Chondrocyte (in vitro differentiated cells): Measurements from ENCODE around the gene ADGRV1. TPM values are rescaled to one million over a fixed set of nuclear protein-coding genes. Genes with fewer than 3 reads are reported as not detected.

Experiments used
- DNase-seq: peaks from one replicate; pipeline ENCODE4 v3.0.0; 2021; ENCODE audit warnings: mixed read lengths, low spot score
- H3K27ac Mint-ChIP-seq: one replicate; pipeline ENCODE4 v1.8.0; 2021; ENCODE audit warnings: mild to moderate bottlenecking, moderate library complexity, mixed read lengths; ENCODE audit not compliant: unreplicated experiment
- H3K27me3 Mint-ChIP-seq: 2 replicates; pipeline ENCODE4 v1.8.0; 2021; ENCODE audit warnings: low read depth, mixed read lengths
- H3K36me3 Mint-ChIP-seq: 2 replicates; pipeline ENCODE4 v1.8.0; 2021; ENCODE audit warnings: low read depth, mixed read lengths
- H3K4me1 Mint-ChIP-seq: 2 replicates; pipeline ENCODE4 v1.8.0; 2021; ENCODE audit warnings: low read depth, mild to moderate bottlenecking, mixed read lengths
- H3K4me3 Mint-ChIP-seq: one replicate; pipeline ENCODE4 v1.8.0; 2021; ENCODE audit warnings: mild to moderate bottlenecking, moderate library complexity, mixed read lengths; ENCODE audit not compliant: unreplicated experiment
- H3K9me3 Mint-ChIP-seq: 2 replicates; pipeline ENCODE4 v1.8.0; 2021; ENCODE audit warnings: low read depth, mixed read lengths
- total RNA-seq: library from RNA; stranded (reverse); gene quantifications from 3 replicates; pipeline ENCODE4 v1.2.1, GENCODE V29; 2021
- TF ChIP-seq, protein P1 (sequence below): fragments of 200-600 bp; sonication (generic); IDR thresholded peaks from 2 replicates; pipeline ENCODE4 v1.5.0; 2021; ENCODE audit warnings: antibody characterized with exemption, mild to moderate bottlenecking, moderate library complexity

Gene ADGRV1
- total RNA-seq, 1 donor from 2014 or later: 1.5 TPM

DNA sequence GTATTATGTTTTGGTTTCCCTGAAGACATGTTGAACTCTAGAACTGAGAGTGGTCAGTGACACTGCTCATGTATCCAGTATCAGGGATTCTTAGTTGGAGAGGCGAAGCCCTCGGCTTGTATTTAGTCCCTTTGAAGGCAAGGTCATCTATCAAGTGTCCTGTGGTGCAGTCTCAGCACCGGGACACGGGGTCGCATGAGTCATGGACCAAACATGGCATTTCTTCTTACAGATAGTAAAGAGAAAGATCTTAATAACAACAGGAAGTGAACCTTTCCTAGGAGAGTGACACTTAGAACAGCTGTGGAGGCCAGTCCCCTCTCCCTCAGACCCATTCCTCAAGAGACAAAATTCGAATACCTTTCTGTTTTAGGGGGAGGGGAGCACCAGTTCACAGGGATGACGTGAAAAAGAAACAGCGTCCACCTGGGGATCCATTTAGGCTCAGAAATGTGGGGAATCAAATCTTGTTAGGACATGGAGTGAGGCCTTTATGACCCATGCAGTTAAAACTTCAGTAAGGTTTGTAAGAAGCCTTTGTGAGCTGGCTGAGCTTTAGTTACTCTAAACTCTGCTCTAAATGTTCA is 86.5 kb downstream of the ADGRV1 start:
- H3K4me3 Mint-ChIP-seq: no peak overlapping the region
- peaks cover 9% of the 10 kb centered on the region for H3K4me1 Mint-ChIP-seq
- H3K36me3 Mint-ChIP-seq: no peaks in the 10 kb centered on the region
- H3K9me3 Mint-ChIP-seq: no peaks in the 10 kb centered on the region
- H3K27me3 Mint-ChIP-seq: no peaks in the 10 kb centered on the region
- TF ChIP-seq, protein P1, sequence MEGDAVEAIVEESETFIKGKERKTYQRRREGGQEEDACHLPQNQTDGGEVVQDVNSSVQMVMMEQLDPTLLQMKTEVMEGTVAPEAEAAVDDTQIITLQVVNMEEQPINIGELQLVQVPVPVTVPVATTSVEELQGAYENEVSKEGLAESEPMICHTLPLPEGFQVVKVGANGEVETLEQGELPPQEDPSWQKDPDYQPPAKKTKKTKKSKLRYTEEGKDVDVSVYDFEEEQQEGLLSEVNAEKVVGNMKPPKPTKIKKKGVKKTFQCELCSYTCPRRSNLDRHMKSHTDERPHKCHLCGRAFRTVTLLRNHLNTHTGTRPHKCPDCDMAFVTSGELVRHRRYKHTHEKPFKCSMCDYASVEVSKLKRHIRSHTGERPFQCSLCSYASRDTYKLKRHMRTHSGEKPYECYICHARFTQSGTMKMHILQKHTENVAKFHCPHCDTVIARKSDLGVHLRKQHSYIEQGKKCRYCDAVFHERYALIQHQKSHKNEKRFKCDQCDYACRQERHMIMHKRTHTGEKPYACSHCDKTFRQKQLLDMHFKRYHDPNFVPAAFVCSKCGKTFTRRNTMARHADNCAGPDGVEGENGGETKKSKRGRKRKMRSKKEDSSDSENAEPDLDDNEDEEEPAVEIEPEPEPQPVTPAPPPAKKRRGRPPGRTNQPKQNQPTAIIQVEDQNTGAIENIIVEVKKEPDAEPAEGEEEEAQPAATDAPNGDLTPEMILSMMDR: no peak
- no peak for DNase-seq
- no peak overlapping the region for H3K27ac Mint-ChIP-seq

DNA sequence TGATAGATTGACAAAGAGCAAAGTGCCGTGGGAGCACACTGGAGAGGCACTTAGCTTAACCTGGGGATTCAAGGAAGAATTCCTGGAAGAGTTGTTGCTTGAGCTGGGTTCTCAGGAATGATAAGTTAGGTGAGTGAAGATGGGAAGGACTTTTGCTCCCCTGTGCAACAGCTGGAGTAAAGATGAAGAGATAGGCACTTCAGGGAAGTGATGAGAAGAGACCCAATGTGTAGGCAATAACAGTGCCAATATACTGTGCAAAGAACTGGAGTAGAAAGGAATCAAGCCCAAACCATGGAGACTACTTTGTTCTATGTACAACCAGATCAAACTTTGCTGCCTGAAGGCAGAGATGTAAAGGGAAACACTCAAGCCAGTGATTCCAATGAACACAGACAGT is 92.2 kb downstream of the ADGRV1 start:
- no peaks in the 10 kb centered on the region for H3K9me3 Mint-ChIP-seq
- H3K27ac Mint-ChIP-seq: no peak overlapping the region
- H3K4me1 Mint-ChIP-seq: no peaks in the 10 kb centered on the region
- TF ChIP-seq, protein P1: no peak
- no peaks in the 10 kb centered on the region for H3K36me3 Mint-ChIP-seq
- H3K27me3 Mint-ChIP-seq: peaks cover 3% of the 10 kb centered on the region
- H3K4me3 Mint-ChIP-seq: no peak overlapping the region
- DNase-seq: no peak

DNA sequence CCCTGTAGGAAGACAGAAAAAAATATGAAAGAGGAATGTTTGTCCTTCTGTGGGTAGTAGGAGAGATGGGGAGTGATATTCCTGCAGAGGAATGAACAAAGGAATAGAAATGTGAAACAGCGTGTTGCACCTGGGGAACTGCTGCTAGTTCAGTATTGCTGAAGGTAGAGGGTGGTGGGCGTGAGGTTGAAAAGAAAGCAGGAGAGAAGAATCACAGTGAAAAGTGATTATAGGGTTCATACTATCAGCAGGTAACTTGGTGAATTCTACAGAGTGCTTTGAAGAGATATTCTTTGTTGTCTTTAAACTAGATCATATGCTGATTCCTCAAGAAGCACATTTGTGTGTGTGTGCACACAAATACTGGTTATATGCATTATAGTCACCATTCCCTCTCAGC is 95.6 kb downstream of the ADGRV1 start:
- Mint-ChIP-seq H3K9me3 (peaks cover 5% of the 10 kb centered on the region), H3K4me1 (no peaks in the 10 kb centered on the region), H3K27me3 (peaks cover 3% of the 10 kb centered on the region)

DNA sequence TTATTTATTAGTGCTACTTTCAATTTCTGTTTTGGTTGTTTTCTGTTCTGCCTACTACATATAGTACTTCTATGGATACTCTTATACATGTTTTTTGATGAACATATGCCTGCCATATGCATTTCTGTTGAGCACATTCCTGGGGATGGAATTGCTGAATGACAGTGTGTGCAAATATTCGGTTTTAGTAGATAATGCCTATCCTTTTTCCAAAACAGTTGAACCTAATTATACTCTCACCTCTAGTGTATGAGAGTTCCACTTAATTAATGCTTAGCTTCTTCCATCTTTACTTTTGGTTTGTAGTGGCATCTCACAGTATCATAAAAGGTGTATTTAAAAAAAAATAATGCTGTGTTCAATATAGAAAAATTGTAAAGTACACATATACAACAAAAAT is 96.8 kb downstream of the ADGRV1 start:
- Mint-ChIP-seq H3K27me3 (peaks cover 3% of the 10 kb centered on the region), H3K9me3 (peaks cover 5% of the 10 kb centered on the region), H3K4me3 (no peak overlapping the region), H3K4me1 (no peaks in the 10 kb centered on the region), H3K36me3 (no peaks in the 10 kb centered on the region), H3K27ac (no peak overlapping the region)
- TF ChIP-seq, protein P1: no peak
- DNase-seq: no peak

More for the DNA sequence above, 95.6 kb downstream of the ADGRV1 start:
- no peak overlapping the region for H3K27ac Mint-ChIP-seq
- no peak for DNase-seq
- H3K36me3 Mint-ChIP-seq: no peaks in the 10 kb centered on the region
- no peak overlapping the region for H3K4me3 Mint-ChIP-seq
- TF ChIP-seq, protein P1: no peak

DNA sequence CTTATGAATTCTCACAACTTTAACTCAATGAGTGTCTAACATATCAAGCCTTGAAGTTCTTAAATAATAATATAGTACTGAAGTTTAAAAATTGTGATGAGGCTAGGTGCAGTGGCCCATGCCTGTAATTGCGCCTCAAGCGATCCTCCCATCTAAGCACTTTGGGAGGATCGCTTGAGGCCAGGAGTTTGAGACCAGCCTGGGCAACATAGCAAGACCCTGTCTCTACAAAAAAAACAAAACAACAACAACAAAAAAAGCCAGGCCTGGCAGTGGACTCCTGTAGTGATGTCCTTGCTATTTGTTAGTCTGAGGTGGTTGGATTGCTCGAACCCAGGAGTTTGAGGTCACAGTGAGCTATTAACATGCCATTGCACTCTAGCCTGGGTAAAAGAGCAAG is 98.4 kb downstream of the ADGRV1 start:
- no peak for DNase-seq
- no peak overlapping the region for H3K27ac Mint-ChIP-seq
- H3K36me3 Mint-ChIP-seq: no peaks in the 10 kb centered on the region
- H3K4me3 Mint-ChIP-seq: no peak overlapping the region
- H3K4me1 Mint-ChIP-seq: no peaks in the 10 kb centered on the region
- H3K9me3 Mint-ChIP-seq: peaks cover 5% of the 10 kb centered on the region
- TF ChIP-seq, protein P1: no peak
- no peaks in the 10 kb centered on the region for H3K27me3 Mint-ChIP-seq
